NCI-H2107 treated with DMSO at 0.1 percent for 48 hours (cell line): ENCODE measurements around the gene ARHGEF26.
"Not testable (repeated sequence)": the region's sequence is repeated elsewhere in the genome, so short reads cannot be mapped to it uniquely, and the experiment has no call there.

Source experiments
- DNase-seq: peaks from one replicate; lab custom pipeline; 2025; ENCODE audit not compliant: unreplicated experiment; lab: John Stamatoyannopoulos, UW

Gene ARHGEF26, protein sequence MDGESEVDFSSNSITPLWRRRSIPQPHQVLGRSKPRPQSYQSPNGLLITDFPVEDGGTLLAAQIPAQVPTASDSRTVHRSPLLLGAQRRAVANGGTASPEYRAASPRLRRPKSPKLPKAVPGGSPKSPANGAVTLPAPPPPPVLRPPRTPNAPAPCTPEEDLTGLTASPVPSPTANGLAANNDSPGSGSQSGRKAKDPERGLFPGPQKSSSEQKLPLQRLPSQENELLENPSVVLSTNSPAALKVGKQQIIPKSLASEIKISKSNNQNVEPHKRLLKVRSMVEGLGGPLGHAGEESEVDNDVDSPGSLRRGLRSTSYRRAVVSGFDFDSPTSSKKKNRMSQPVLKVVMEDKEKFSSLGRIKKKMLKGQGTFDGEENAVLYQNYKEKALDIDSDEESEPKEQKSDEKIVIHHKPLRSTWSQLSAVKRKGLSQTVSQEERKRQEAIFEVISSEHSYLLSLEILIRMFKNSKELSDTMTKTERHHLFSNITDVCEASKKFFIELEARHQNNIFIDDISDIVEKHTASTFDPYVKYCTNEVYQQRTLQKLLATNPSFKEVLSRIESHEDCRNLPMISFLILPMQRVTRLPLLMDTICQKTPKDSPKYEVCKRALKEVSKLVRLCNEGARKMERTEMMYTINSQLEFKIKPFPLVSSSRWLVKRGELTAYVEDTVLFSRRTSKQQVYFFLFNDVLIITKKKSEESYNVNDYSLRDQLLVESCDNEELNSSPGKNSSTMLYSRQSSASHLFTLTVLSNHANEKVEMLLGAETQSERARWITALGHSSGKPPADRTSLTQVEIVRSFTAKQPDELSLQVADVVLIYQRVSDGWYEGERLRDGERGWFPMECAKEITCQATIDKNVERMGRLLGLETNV

GRCh38 chr3:154120961-154121700 is at the start of gene ARHGEF26:
Gene ARHGEF26, plus strand, starts transcription at chr3:154121390. Its CDS starts 603 bp downstream, at chr3:154121993.
- peak; percentile 85 for DNase-seq

- no peak for DNase-seq
These were observed 46.2 kb upstream of the ARHGEF26 start for GRCh38 chr3:154074966-154075365.

GRCh38 chr3:154078672-154079071 is 42.5 kb upstream of the ARHGEF26 start:
- no peak for DNase-seq

DNA sequence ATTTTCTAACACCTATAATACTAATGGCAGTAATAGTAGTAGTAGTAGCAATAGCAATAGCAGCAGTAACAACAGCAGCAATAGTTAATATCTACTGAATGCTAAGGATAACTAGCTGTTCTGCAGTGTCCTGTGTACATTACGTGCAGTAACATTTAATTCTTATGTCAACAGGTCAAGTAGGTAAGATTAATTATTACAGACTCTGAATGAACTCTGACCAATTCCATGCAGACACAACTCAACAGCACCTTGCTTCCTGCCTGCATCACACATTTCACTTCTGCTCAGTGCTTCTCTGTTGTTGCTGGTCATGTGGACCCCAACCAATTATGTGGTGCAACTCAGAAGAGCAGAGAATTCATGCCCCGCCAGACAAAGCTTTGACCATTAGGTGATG is 39.9 kb upstream of the ARHGEF26 start:
- no peak for DNase-seq

DNA sequence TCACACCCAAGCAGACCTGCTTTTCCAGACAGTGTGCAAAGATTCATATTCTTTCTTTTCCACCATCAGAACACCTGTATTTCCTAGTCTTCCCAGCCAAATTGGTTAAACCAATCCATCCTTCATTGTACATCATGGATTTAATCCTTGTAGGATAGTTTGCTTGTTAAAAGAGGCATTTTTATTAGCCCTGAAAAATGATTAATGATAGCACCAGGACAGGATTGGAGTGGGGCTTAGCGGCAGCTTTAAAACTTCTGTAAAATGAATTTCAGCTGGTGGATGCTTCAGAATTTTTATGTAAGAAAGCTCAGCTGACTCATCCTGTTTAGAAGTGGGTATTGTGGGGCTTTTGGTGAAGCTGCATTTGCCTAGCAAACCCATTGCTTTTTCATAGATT is 36.1 kb upstream of the ARHGEF26 start:
- DNase-seq: no peak

DNA sequence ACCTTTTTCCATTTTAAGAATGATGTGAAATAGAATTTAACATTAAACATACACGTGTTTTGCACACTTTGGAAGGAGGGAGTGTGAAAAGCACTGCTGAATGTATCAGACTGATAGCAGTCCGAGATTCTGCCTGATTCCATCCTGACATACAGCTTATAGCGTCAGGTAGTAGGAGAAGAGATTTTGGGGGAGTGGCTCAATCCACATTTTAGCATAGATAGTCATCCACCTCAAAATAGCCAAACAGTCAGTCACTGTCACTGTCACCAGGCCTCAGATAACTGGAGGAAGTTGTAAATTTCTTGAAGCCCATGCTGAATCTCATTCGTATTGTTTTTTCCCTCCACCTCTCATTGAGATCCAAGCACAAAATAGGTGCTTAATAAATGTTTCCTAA is 35.4 kb upstream of the ARHGEF26 start:
- no peak for DNase-seq

- DNase-seq: no peak
These were observed 34.9 kb upstream of the ARHGEF26 start for GRCh38 chr3:154086286-154086685.

- DNase-seq: not testable (repeated sequence)
These were observed 33.3 kb upstream of the ARHGEF26 start for GRCh38 chr3:154087756-154088480.

DNA sequence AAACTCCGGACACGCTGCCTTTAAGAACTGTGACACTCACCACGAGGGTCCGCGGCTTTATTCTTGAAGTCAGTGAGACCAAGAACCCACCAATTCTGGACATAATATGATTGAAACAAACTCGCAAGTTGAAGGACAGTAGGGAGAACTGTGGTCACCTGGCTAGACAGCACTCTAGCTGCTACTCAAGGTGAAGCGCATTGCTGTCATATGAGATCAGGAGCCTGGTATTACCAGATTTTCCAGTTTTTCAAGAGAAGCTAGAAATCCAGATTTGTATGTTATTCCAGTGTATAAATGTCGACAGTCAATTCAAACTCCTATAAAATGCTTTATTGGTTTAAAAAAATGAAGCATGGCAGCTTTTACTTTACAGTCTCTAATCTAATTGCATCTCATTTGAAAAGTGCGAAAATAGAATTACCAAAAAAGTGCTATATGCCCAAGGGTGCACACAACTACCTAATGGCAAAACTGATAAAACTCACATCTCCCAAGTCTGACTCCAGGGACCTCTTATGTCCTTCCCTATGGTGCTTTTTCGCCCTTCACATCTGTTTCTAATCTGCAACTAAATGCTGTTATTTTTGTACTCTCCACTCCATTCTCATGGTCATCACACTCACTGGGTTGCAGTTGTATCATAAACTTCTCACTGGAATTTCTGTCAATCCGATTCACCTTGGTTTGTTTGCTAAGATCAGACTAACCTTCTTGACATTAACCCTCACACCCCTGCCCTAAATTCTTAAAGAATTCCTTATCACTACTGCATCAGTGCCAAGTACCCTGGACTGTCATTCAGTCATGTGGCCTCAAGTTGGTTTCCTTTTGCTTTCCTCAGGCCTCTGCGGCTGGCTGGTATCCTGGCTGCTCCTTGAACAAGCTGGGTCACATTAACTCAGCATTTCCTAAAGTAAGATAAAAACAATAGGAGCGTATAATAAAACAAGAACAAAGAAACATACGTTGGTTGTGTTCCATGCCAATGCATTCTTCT is 31.5 kb upstream of the ARHGEF26 start:
- DNase-seq: no peak

DNA sequence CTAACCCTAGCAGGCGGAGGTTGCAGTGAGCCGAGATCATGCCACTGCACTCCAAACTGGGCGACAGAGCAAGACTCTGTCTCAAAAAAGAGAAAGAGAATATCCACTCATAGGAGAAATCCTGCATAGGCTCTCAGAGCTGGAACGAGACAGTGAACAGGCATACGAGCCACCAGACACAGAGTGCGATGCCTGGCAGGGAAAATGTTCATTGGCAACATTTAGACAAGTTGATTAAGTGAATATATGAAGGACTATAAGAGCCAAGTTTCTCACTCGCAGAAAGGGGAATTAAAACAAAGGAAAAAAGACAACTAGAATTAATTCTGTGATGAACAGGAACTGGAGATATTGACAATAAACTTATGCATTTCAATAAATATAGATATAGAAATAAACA is 27.1 kb upstream of the ARHGEF26 start:
- no peak for DNase-seq

DNA sequence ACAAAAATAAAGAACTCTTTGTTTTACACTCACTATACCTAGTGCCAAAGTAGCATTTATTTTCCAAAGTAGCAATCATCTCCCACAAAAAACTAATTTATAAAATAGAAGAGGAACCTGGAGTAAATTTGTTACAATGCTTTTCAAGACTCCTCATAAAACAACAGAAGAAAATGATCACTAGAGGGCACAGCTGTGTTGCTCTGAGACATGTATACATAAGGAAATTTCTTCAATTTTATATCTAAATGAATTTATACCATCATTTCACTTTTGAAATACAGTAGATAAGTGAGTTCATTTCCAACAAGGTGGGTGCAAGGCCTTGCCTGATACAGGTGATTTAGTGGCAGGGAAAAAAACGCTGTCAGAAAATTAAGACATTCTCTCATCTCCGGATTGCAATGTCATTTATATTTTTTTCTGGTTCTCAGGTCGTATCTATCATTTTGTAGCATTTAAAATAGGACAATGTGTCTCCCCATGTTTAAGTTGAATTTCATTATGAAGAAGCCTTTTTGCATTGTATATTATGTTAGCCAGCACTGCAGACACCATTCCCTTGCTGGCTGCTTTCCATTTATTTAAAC is 25.3 kb upstream of the ARHGEF26 start:
- peak; percentile 4 for DNase-seq

DNA sequence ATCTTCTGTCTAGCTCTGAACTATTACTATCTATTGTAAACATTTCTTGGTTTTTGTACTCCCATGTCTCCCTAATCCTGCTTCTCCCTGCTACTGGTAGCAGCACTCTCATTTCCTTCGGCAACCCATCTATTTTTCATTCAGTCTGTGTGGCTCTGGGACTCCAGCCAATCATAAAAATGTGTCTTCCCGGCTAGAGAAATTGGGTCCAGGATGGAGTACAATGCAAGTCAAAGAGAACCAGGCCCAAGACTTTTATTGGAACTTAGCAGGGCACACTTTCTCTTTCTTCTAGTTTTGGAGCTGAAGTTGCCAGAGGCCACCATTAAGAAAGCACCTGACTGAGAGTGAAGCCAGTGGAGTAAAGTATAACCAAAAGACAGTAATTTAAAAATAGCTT is 22.8 kb upstream of the ARHGEF26 start:
- no peak for DNase-seq

DNA sequence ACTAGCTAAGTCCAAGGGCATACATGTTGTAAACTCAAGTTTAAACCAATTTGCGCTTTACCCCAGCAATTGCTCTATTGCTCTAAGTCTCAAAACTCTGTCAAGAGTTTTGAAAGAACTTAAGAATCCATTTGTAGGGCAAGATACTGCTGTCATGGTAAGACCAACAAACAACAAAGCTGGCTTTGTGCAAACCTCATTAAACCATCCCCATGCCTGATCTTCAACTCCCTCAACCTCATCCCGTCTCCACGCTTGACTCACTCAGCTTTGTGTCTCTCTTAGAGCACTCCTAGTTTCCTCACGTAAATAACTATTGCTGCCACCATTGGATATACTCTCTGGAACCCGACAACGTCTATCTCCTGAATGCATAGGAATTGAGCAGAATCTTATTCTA is 20.6 kb upstream of the ARHGEF26 start:
- no peak for DNase-seq

GRCh38 chr3:154101250-154101649 is 19.9 kb upstream of the ARHGEF26 start:
- DNase-seq: no peak

- no peak for DNase-seq
These were observed 19.0 kb upstream of the ARHGEF26 start for GRCh38 chr3:154102225-154102624.

- DNase-seq: peak; percentile 41
These were observed 15.8 kb upstream of the ARHGEF26 start for GRCh38 chr3:154105218-154105975.

DNA sequence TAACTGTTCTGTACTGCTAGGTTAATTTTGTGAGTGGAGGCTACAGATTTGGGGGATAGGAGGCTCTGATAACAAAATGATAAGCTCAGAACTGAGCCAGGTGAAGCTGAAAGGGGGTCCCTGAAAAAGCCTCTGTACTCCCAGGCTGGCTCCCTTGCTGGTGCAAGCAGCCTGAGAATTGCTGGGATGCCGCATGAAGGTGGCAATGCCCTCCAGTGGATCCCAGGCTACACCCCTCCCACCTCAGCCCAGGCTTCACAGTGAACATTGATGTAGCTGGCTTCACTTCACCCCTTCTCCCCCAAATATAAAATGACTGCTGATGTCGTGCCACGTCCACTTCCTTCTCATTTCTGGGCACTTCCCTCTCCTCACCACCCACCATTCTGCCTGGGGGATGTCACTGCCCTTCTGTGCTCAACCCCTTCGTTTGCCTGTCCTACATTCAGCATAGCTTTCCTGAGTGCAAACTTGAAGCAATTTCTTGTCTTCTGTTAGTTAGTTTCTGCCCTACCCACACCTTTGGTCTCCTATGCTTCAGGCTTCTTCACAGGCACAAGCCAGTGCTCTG is 9.7 kb upstream of the ARHGEF26 start:
- no peak for DNase-seq
